ENCODE results near the gene CES4A.
A peak's percentile ranks its signal among the peaks of the same experiment; 100 is the strongest.
"Not testable (repeated sequence)": the region's sequence is repeated elsewhere in the genome, so short reads cannot be mapped to it uniquely, and the experiment has no call there.

The CES4A gene

GRCh38 chr16:66988197-66988788 is at the start of gene CES4A:
CES4A (plus strand) TSS chr16:66988589; CDS start chr16:66988773, 184 bp downstream.
- DNase-seq (ENCODE audit: low spot score) = peak; percentile 24

- DNase-seq (ENCODE audit: low spot score) = no peak
These were observed 49.0 kb upstream of the CES4A start for GRCh38 chr16:66939366-66939765.

- no peak for DNase-seq (ENCODE audit: low spot score)
These were observed 48.2 kb upstream of the CES4A start for GRCh38 chr16:66940236-66940635.

GRCh38 chr16:66942981-66943380 is 45.4 kb upstream of the CES4A start:
- DNase-seq (ENCODE audit: low spot score) = no peak

- DNase-seq (ENCODE audit: low spot score) = no peak
These were observed 44.8 kb upstream of the CES4A start for GRCh38 chr16:66943426-66944053.

GRCh38 chr16:66944054-66944441 is 44.3 kb upstream of the CES4A start:
- DNase-seq (ENCODE audit: low spot score) = no peak

- DNase-seq (ENCODE audit: low spot score) = not testable (repeated sequence)
These were observed 43.4 kb upstream of the CES4A start for GRCh38 chr16:66944971-66945370.

GRCh38 chr16:66945939-66946338 is 42.5 kb upstream of the CES4A start:
- no peak for DNase-seq (ENCODE audit: low spot score)

- DNase-seq (ENCODE audit: low spot score) = no peak
These were observed 41.8 kb upstream of the CES4A start for GRCh38 chr16:66946541-66946940.

- DNase-seq (ENCODE audit: low spot score) = no peak
These were observed 41.5 kb upstream of the CES4A start for GRCh38 chr16:66946974-66947301.

- DNase-seq (ENCODE audit: low spot score) = peak; percentile 93
These were observed 40.9 kb upstream of the CES4A start for GRCh38 chr16:66947302-66948065.

GRCh38 chr16:66948134-66948836 is 40.1 kb upstream of the CES4A start:
- DNase-seq (ENCODE audit: low spot score) = peak; percentile 28

- no peak for DNase-seq (ENCODE audit: low spot score)
These were observed 39.6 kb upstream of the CES4A start for GRCh38 chr16:66948837-66949225.

- no peak for DNase-seq (ENCODE audit: low spot score)
These were observed 38.9 kb upstream of the CES4A start for GRCh38 chr16:66949472-66949871.

- DNase-seq (ENCODE audit: low spot score) = no peak
These were observed 38.0 kb upstream of the CES4A start for GRCh38 chr16:66950437-66950836.

GRCh38 chr16:66950971-66951790 is 37.2 kb upstream of the CES4A start:
- no peak for DNase-seq (ENCODE audit: low spot score)

- no peak for DNase-seq (ENCODE audit: low spot score)
These were observed 35.8 kb upstream of the CES4A start for GRCh38 chr16:66952430-66953110.

- no peak for DNase-seq (ENCODE audit: low spot score)
These were observed 34.8 kb upstream of the CES4A start for GRCh38 chr16:66953462-66954096.

GRCh38 chr16:66954097-66954659 is 34.2 kb upstream of the CES4A start:
- DNase-seq (ENCODE audit: low spot score) = peak; percentile 88

GRCh38 chr16:66955363-66956153 is 32.8 kb upstream of the CES4A start:
- not testable (repeated sequence) for DNase-seq (ENCODE audit: low spot score)
